ENCODE measurements around the gene F10. TPM values are rescaled to one million over a fixed set of nuclear protein-coding genes. Genes with fewer than 3 reads are reported as not detected.

The F10 gene
- total RNA-seq, 2 experiments from 2014 or later, result not detected

DNA sequence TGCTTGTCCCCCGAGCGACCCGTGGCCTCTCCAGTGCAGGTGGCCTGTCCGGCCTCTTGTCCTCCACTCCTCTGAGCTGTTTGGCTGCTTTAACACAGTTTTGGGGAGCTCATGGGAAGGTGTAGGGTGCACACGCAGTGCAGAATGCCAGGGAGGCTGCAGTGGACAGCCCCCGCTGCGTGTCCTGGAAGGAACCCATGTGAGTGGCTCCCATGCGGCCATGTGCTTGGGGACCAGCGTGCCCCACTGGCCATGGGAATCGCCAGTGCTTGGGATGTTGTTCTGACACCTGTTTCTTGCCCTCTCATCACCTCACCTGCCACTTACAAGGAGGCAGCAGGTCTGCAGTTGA, 39.6 kb upstream of the F10 start:
- CTCF ChIA-PET (ENCODE audit: unreplicated experiment), result no interaction called here
- H3K9me2 ChIP-seq (ENCODE audit: insufficient read depth, low read length), result no peaks in the 10 kb centered on the region
- intact Hi-C loops (cut with micrococcal nuclease; ENCODE audit: unreplicated experiment), result no loop called here
- H2AFZ ChIP-seq (ENCODE audit: low read length), result no peak overlapping the region
- H3K79me2 ChIP-seq (ENCODE audit: insufficient read depth, low read depth, low read length), result no peaks in the 10 kb centered on the region
- BruUV-seq (replicated peaks), result no TSS peak
- no peak for DNase-seq (ENCODE audit: low spot score)
- no peaks in the 10 kb centered on the region for H4K20me1 ChIP-seq (ENCODE audit: insufficient read depth, low read length)
- H3K9me3 ChIP-seq (ENCODE audit: low read length), result no peaks in the 10 kb centered on the region
- no peak overlapping the region for H3K4me2 ChIP-seq (ENCODE audit: low read length)
- TF ChIP-seq, protein P1, sequence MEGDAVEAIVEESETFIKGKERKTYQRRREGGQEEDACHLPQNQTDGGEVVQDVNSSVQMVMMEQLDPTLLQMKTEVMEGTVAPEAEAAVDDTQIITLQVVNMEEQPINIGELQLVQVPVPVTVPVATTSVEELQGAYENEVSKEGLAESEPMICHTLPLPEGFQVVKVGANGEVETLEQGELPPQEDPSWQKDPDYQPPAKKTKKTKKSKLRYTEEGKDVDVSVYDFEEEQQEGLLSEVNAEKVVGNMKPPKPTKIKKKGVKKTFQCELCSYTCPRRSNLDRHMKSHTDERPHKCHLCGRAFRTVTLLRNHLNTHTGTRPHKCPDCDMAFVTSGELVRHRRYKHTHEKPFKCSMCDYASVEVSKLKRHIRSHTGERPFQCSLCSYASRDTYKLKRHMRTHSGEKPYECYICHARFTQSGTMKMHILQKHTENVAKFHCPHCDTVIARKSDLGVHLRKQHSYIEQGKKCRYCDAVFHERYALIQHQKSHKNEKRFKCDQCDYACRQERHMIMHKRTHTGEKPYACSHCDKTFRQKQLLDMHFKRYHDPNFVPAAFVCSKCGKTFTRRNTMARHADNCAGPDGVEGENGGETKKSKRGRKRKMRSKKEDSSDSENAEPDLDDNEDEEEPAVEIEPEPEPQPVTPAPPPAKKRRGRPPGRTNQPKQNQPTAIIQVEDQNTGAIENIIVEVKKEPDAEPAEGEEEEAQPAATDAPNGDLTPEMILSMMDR (conservative IDR thresholded peaks at IDR 0.05; ENCODE audit: low read length), result no peak
- TF ChIP-seq EZH2phosphoT487 (IDR thresholded peaks at IDR 0.05; ENCODE audit: borderline replicate concordance, low read depth, low read length), result no peak
- no peak overlapping the region for H3K27ac ChIP-seq (ENCODE audit: low read depth, low read length, poor library complexity, severe bottlenecking)
- no peak overlapping the region for H3K4me3 ChIP-seq (ENCODE audit: low read depth, low read length, poor library complexity, severe bottlenecking)
- no peaks in the 10 kb centered on the region for H3K36me3 ChIP-seq (ENCODE audit: insufficient read depth, low read length)
- no peaks in the 10 kb centered on the region for H3K4me1 ChIP-seq (ENCODE audit: insufficient read depth, low read length, poor library complexity, severe bottlenecking)
- POLR2A ChIA-PET, result no interaction called here

DNA sequence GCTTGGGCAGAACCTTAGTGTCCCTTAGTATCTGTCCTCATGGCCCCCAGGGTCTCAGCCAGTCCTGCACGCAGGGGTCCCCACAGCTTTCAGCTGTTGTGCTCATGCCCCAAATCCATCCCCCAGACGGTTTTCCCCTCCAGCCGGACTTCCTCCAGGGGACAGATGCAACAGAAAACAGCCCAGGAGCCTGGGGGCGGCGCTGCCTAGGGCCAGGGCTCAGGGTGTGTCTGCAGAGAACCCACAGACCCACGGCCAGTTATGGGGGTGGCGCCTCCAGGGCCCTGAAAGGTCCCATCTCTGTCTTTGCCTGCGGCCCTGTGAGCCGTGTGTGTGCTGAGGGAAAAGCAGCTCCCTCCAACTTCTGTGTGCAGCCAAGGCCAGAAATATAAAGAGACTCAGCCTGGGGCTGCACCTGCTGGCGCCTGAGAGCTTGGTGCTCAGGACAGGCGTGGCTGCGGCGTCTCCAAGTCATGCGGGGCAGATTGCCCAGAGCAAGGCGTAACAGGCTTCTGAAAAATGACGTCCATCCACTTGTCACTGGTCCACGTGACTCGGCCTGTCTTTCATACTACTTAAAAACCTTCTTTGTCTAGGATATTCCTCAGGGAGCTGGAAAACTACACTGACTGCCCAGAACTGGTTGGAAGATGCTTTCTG, 39.1 kb upstream of the F10 start:
- Histone ChIP-seq H3K79me2 (ENCODE audit: insufficient read depth, low read depth, low read length) (no peaks in the 10 kb centered on the region), H3K4me3 (ENCODE audit: low read depth, low read length, poor library complexity, severe bottlenecking) (no peak overlapping the region), H3K36me3 (ENCODE audit: insufficient read depth, low read length) (no peaks in the 10 kb centered on the region), H3K4me2 (ENCODE audit: low read length) (no peak overlapping the region), H3K9me2 (ENCODE audit: insufficient read depth, low read length) (no peaks in the 10 kb centered on the region), H3K4me1 (ENCODE audit: insufficient read depth, low read length, poor library complexity, severe bottlenecking) (no peaks in the 10 kb centered on the region), H4K20me1 (ENCODE audit: insufficient read depth, low read length) (no peaks in the 10 kb centered on the region), H3K9me3 (ENCODE audit: low read length) (no peaks in the 10 kb centered on the region), H2AFZ (ENCODE audit: low read length) (no peak overlapping the region), H3K27ac (ENCODE audit: low read depth, low read length, poor library complexity, severe bottlenecking) (no peak overlapping the region)
- CTCF ChIA-PET (ENCODE audit: unreplicated experiment), result no interaction called here
- intact Hi-C loops (cut with micrococcal nuclease; ENCODE audit: unreplicated experiment), result no loop called here
- TF ChIP-seq, protein P1 (conservative IDR thresholded peaks at IDR 0.05; ENCODE audit: low read length), result no peak
- no peak for TF ChIP-seq EZH2phosphoT487 (IDR thresholded peaks at IDR 0.05; ENCODE audit: borderline replicate concordance, low read depth, low read length)
- no peak for DNase-seq (ENCODE audit: low spot score)
- no TSS peak for BruUV-seq (replicated peaks)
- POLR2A ChIA-PET, result interaction anchor here (0.7 kb wide), 1 partner anchor 11 kb away, joined by 3 read pairs; no protein-coding TSS in a partner anchor

DNA sequence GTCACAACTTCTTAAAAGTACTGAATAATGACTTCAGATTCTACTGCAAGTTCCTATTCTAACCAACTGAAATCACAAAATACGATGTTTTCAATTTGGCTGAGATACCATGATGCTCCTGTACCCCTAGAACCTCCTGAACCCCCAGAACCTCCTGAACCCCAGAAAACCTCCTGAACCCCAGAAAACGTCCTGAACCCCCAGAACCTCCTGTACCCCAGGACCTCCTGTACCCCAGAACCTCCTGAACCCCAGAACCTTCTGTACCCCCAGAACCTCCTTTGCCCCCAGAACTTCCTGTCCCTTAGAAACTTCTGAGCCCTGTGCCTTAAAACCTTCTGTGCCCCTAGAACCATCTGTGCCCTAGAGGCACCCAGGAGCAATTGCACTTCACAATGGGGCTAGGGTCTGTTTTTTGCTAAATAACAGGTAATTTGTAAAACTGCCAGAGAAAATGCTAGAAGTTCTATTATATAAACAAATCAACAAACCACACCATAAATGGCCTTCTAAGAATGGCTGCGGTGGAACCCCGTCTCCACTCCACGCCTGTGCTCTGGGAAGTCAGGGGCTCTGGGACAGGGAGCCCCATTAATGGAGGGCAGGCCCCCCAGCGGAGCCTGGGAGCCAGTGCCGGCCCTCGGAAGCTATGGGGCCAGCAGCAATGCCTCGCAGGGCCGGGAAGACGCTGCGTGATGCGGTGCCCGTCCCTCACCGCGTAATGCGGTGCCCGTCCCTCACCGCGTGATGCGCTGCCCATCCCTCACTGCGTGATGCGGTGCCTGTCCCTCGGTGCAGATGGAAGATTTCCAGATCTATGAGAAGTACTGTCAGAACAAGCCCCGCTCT, 38.3 kb upstream of the F10 start:
- H3K9me3 ChIP-seq (ENCODE audit: low read length), result no peaks in the 10 kb centered on the region
- no peaks in the 10 kb centered on the region for H3K79me2 ChIP-seq (ENCODE audit: insufficient read depth, low read depth, low read length)
- no peak overlapping the region for H3K4me2 ChIP-seq (ENCODE audit: low read length)
- no peaks in the 10 kb centered on the region for H4K20me1 ChIP-seq (ENCODE audit: insufficient read depth, low read length)
- TF ChIP-seq, protein P1 (conservative IDR thresholded peaks at IDR 0.05; ENCODE audit: low read length), result no peak
- no peak for TF ChIP-seq EZH2phosphoT487 (IDR thresholded peaks at IDR 0.05; ENCODE audit: borderline replicate concordance, low read depth, low read length)
- no peak overlapping the region for H3K4me3 ChIP-seq (ENCODE audit: low read depth, low read length, poor library complexity, severe bottlenecking)
- H2AFZ ChIP-seq (ENCODE audit: low read length), result no peak overlapping the region
- no peaks in the 10 kb centered on the region for H3K36me3 ChIP-seq (ENCODE audit: insufficient read depth, low read length)
- intact Hi-C loops (cut with micrococcal nuclease; ENCODE audit: unreplicated experiment), result no loop called here
- ChIA-PET CTCF (ENCODE audit: unreplicated experiment) (no interaction called here), POLR2A (interaction anchor here (0.7 kb wide), 1 partner anchor 12 kb away, joined by 3 read pairs; no protein-coding TSS in a partner anchor)
- no peak overlapping the region for H3K27ac ChIP-seq (ENCODE audit: low read depth, low read length, poor library complexity, severe bottlenecking)
- no TSS peak for BruUV-seq (replicated peaks)
- no peaks in the 10 kb centered on the region for H3K4me1 ChIP-seq (ENCODE audit: insufficient read depth, low read length, poor library complexity, severe bottlenecking)
- DNase-seq (ENCODE audit: low spot score), result no peak
- H3K9me2 ChIP-seq (ENCODE audit: insufficient read depth, low read length), result no peaks in the 10 kb centered on the region

Measured in OCI-LY7 (cell line).